Activated CD4-positive, alpha-beta T cell treated with anti-CD3 and anti-CD28 coated beads for 1 hour (primary cell): Measurements from ENCODE around the gene GAP43.
"Not testable (repeated sequence)": the region's sequence is repeated elsewhere in the genome, so short reads cannot be mapped to it uniquely, and the experiment has no call there.

Experiments
- DNase-seq: peaks from one replicate; pipeline ENCODE4 v3.0.0-alpha.2; 2020

The GAP43 gene

DNA sequence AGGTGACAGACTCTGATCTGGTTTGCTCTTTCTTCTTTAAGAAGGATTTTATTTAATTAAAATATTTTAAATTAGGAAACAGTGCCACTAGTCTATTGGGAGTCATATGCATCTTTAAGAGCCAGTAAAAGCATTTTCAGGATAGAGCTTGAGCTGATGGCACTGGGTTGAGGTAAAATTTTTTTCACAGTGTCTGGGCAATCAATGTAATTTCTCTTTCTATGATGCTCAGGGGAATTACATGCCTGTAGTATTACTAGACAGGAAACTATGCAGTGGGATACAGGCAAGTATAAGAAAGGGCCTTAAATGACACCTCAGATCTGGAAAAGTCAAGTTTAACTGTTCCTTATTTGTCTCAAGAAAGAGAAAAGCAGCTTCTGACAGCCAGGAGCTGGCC lies 76.4 kb downstream of the GAP43 start:
- no peak for DNase-seq

GRCh38 chr3:115702598-115702997 lies 79.3 kb downstream of the GAP43 start:
- no peak for DNase-seq

GRCh38 chr3:115704661-115705338 lies 81.5 kb downstream of the GAP43 start:
- DNase-seq, result no peak

- no peak for DNase-seq
These were observed 83.1 kb downstream of the GAP43 start for GRCh38 chr3:115706311-115706829.

- DNase-seq, result no peak
These were observed 85.2 kb downstream of the GAP43 start for GRCh38 chr3:115708540-115708939.

GRCh38 chr3:115709093-115709492 lies 85.8 kb downstream of the GAP43 start:
- no peak for DNase-seq

DNA sequence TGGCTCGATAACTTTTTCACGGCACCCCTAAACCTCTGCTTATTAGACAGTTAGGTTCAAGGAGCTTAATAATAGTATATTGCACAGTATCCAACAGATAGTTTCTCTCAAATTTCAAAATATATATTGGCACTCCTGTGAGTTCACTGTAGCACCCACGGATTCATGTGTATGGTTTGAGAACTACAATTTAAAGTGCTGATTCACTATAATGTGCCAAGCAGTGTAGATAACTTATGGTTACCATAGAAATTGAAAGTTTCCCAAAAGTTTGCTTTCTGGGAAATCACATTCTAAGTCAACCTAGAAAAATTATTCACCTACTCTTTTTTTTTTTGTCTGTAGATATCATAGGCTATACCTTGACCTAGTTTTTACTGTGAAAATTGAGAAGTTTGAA lies 86.6 kb downstream of the GAP43 start:
- DNase-seq, result no peak

- DNase-seq, result no peak
These were observed 87.5 kb downstream of the GAP43 start for GRCh38 chr3:115710799-115711198.

DNA sequence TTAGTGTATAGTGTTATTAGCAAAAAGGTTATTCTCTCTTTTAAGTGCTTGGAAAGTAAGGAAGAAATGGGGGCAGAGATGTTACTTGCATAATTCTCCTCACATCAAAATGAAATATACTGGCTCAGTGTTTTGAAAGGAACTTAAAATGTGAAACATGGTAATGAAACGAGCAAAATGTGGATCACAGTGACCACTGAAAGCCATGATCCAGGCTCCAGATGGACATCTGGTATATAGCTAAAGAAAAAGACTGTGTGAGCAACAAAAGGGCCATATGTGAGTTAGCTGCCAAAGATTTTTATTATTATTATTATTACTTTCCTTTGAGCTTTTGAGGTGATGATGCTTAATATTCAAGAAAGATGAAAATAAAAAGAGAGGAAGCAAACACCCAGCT lies 89.6 kb downstream of the GAP43 start:
- DNase-seq, result no peak

DNA sequence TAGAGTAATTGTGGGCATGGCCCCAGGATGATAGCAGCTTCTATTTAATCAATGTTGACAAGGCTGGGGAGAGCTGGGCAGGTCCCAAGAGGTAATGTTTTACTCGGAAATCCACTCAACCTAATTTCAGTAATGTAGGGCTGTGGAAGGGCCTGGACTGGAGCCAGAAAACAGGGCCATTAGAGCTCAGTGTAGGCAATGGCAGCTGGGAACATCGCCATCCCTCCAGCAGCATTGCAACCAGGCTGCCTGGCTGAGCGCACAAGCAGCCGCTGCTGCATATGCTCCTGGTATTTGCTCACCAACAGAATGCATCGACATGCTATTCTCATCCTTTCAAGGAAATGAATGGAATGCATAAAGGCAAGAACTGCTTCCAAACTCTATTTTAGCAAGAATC lies 90.0 kb downstream of the GAP43 start:
- DNase-seq, result no peak

- DNase-seq, result no peak
These were observed 92.0 kb downstream of the GAP43 start for GRCh38 chr3:115715241-115715745.

GRCh38 chr3:115720983-115721382 lies 97.7 kb downstream of the GAP43 start:
- no peak for DNase-seq

- DNase-seq, result no peak
These were observed 102.5 kb downstream of the GAP43 start for GRCh38 chr3:115725800-115726199.

DNA sequence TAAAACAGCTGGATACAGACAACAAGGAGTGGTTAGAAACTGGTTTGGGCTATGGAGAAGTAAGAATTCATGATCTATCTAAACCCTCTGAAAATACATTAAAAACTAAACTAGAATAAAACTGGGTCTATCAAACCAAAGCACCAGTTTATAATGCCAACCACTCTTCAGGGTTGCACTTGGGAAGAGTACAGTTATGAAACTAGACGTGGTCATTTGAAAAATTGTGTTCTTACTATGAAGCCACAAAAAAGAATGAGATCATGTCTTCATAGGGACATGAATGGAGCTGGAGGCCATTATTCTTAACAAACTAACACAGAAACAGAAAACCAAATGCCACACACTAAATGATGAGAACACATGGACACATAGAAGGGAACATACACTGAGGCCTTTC lies 103.8 kb downstream of the GAP43 start:
- DNase-seq, result no peak

DNA sequence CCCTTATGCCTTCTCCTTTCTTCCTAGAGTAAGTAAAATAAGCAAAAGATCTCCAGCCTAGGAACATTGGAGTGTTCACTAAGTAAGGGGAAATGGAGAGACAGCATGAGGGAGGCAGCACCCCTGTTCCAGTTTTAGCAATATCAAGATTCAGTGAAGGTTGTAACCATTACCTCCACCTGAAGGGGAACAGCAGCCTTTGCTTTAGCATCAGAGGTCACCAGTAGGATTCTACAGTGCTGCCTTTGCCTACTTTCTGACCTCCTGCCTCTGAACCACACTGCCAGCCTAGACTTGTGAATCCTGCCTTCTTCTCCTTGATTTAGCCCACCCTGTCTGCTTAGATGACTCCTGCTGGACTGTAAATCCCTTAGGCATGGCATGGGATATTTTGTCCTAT lies 104.7 kb downstream of the GAP43 start:
- no peak for DNase-seq

GRCh38 chr3:115736341-115736740 lies 113.0 kb downstream of the GAP43 start:
- DNase-seq, result not testable (repeated sequence)

- no peak for DNase-seq
These were observed 118.3 kb downstream of the GAP43 start for GRCh38 chr3:115741650-115742049.

GRCh38 chr3:115744516-115744915 lies 121.2 kb downstream of the GAP43 start:
- DNase-seq, result not testable (repeated sequence)

DNA sequence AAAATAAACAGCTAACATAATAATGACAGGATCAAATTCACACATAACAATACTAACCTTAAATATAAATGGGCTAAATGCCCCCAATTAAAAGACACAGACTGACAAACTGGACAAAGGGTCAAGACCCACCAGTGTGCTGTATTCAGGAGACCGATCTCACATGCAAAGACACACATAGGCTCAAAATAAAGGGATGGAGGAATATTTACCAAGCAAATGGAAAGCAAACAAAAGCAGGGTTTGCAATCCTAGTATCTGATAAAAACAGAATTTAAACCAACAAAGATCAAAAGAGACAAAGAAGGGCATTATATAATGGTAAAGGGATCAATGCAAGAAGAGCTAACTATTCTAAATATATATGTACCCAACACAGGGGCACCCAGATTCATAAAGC lies 129.7 kb downstream of the GAP43 start:
- DNase-seq, result not testable (repeated sequence)

DNA sequence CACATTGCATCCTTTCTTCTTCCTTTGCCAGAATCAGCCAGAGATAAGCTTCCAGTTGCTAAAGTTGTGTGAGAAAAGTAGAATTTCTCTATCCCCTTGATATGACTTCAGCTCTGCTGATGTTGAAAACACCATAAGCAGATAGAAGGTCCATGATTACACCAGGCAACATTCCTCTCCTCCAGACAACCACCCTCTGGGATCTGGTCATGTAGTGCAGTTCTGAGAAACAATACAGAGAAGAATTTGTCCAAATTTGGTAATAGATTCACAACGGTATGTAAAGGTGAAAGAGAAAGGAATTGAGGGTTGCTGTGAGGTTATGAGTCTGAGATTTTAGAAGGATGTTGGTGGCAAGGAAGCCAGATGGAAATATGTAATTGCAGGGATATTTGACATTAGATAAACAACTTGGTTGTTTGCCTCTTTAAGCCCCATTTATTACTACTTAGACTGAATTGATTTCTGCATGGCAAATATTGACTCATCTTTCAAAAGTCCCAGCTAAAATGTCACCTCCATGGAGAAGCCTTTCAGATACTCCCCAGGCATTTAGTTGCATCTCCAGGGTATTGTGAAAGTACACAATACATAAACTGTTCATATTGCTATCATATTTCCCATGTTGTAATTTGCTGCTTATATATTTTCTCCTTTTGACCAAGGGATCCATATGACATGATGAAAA lies 134.9 kb downstream of the GAP43 start:
- DNase-seq, result no peak

- DNase-seq, result no peak
These were observed 137.4 kb downstream of the GAP43 start for GRCh38 chr3:115760716-115761115.

DNA sequence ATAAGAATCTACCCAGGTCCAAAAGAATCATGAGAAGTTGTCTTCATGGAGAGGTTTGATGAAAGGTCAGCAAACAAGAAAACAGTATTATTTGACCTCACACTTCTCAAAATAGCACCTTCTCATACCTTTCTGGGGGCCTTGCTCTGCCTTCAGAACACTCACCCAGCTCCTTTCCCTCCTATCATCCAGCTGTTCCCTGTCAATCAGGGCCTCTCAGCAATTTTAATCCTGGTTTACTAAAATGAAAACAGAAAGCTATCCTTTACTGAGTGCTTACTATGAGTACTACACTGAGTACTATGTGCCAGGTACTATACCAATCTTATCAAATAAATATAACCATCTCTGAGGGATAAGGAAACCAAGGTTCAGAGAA lies 138.6 kb downstream of the GAP43 start:
- DNase-seq, result no peak

GRCh38 chr3:115766587-115767482 lies 143.5 kb downstream of the GAP43 start:
- no peak for DNase-seq
